GM21381 (cell line): ENCODE results near the gene SH3BGRL2.
"Not testable (repeated sequence)": the region's sequence is repeated elsewhere in the genome, so short reads cannot be mapped to it uniquely, and the experiment has no call there.

Experiments used
- ATAC-seq: cut with Tn5 transposase; IDR thresholded peaks from one replicate; pipeline ENCODE4 v1.9.1; 2021; ENCODE audit warnings: mild to moderate bottlenecking, moderate library complexity; ENCODE audit not compliant: unreplicated experiment

The SH3BGRL2 gene

GRCh38 chr6:79734374-79734773 lies 103.2 kb downstream of the SH3BGRL2 start:
- no peak for ATAC-seq

- ATAC-seq: no peak
Measured at GRCh38 chr6:79735183-79735582, 104.1 kb downstream of the SH3BGRL2 start.

- no peak for ATAC-seq
Measured at GRCh38 chr6:79737172-79737571, 106.0 kb downstream of the SH3BGRL2 start.

- ATAC-seq: no peak
Measured at GRCh38 chr6:79742030-79742429, 110.9 kb downstream of the SH3BGRL2 start.

- not testable (repeated sequence) for ATAC-seq
Measured at GRCh38 chr6:79745282-79745681, 114.2 kb downstream of the SH3BGRL2 start.

- not testable (repeated sequence) for ATAC-seq
Measured at GRCh38 chr6:79746325-79746724, 115.2 kb downstream of the SH3BGRL2 start.

GRCh38 chr6:79750806-79751205 lies 119.7 kb downstream of the SH3BGRL2 start:
- no peak for ATAC-seq
